ENCODE measurements around the gene SCGB3A1.

The SCGB3A1 gene

GRCh38 chr5:180594311-180595045 lies 3.2 kb upstream of the SCGB3A1 start:
- Mint-ChIP-seq H3K27me3 (peaks cover 30 to 36% of the 10 kb centered on the region in 2 donors), H3K36me3 (no peaks in the 10 kb centered on the region), H3K9me3 (peaks cover 0 to 2% of the 10 kb centered on the region in 2 donors), H3K27ac (no peak overlapping the region), H3K4me3 (no peak overlapping the region), H3K4me1 (peaks cover 0 to 3% of the 10 kb centered on the region in 2 donors)
- ATAC-seq (replicated peaks): no peak
- DNase-seq: no peak

GRCh38 chr5:180593446-180594206 lies 2.3 kb upstream of the SCGB3A1 start:
- no peak for ATAC-seq (replicated peaks)
- Mint-ChIP-seq H3K9me3 (peaks cover 0 to 2% of the 10 kb centered on the region in 2 donors), H3K27me3 (peaks cover 37 to 45% of the 10 kb centered on the region in 2 donors), H3K27ac (no peak overlapping the region), H3K4me3 (no peak overlapping the region), H3K4me1 (peaks cover 0 to 3% of the 10 kb centered on the region in 2 donors), H3K36me3 (no peaks in the 10 kb centered on the region)
- DNase-seq: no peak

GRCh38 chr5:180592176-180592575 lies 877 bp upstream of the SCGB3A1 start:
- Mint-ChIP-seq H3K36me3 (no peaks in the 10 kb centered on the region), H3K4me3 (no peak overlapping the region), H3K27ac (no peak overlapping the region), H3K27me3 (peaks cover 43 to 50% of the 10 kb centered on the region in 2 donors), H3K4me1 (peaks cover 0 to 3% of the 10 kb centered on the region in 2 donors), H3K9me3 (peaks cover 0 to 2% of the 10 kb centered on the region in 2 donors)
- ATAC-seq (replicated peaks) (no peak), DNase-seq (no peak)

- peaks cover 43 to 50% of the 10 kb centered on the region in 2 donors for H3K27me3 Mint-ChIP-seq
Observed at GRCh38 chr5:180590543-180591310, 572 bp downstream of the SCGB3A1 start.

GRCh38 chr5:180589771-180590542 lies 1.3 kb downstream of the SCGB3A1 start:
- Mint-ChIP-seq H3K36me3 (no peaks in the 10 kb centered on the region), H3K27me3 (peaks cover 43 to 50% of the 10 kb centered on the region in 2 donors), H3K4me3 (no peak overlapping the region), H3K27ac (no peak overlapping the region), H3K9me3 (peaks cover 0 to under 1% of the 10 kb centered on the region in 2 donors), H3K4me1 (peaks cover 0 to 3% of the 10 kb centered on the region in 2 donors)
- ATAC-seq (replicated peaks) (no peak), DNase-seq (no peak)

More at GRCh38 chr5:180590543-180591310, 572 bp downstream of the SCGB3A1 start:
- H3K4me1 Mint-ChIP-seq: peaks cover 0 to 3% of the 10 kb centered on the region in 2 donors
- DNase-seq (no peak), ATAC-seq (replicated peaks) (no peak)
- H3K4me3 Mint-ChIP-seq: no peak overlapping the region
- H3K36me3 Mint-ChIP-seq: no peaks in the 10 kb centered on the region
- H3K27ac Mint-ChIP-seq: no peak overlapping the region
- peaks cover 0 to 2% of the 10 kb centered on the region in 2 donors for H3K9me3 Mint-ChIP-seq

- Mint-ChIP-seq H3K27me3 (peaks cover 18 to 28% of the 10 kb centered on the region in 2 donors), H3K4me3 (no peak overlapping the region), H3K4me1 (no peaks in the 10 kb centered on the region), H3K9me3 (peaks cover 4% of the 10 kb centered on the region in 2 donors), H3K27ac (no peak overlapping the region), H3K36me3 (no peaks in the 10 kb centered on the region)
- ATAC-seq (replicated peaks) (no peak), DNase-seq (no peak)
Observed at GRCh38 chr5:180586870-180587269, 4.4 kb downstream of the SCGB3A1 start.

- peaks cover 18 to 27% of the 10 kb centered on the region in 2 donors for H3K27me3 Mint-ChIP-seq
- no peaks in the 10 kb centered on the region for H3K36me3 Mint-ChIP-seq
- ATAC-seq (replicated peaks) (no peak), DNase-seq (no peak)
- no peak overlapping the region for H3K27ac Mint-ChIP-seq
- H3K4me3 Mint-ChIP-seq: no peak overlapping the region
- H3K4me1 Mint-ChIP-seq: no peaks in the 10 kb centered on the region
- peaks cover 4% of the 10 kb centered on the region in 2 donors for H3K9me3 Mint-ChIP-seq
Observed at GRCh38 chr5:180586204-180586603, 5.1 kb downstream of the SCGB3A1 start.

- H3K4me3 Mint-ChIP-seq: no peak overlapping the region
Observed at GRCh38 chr5:180583738-180584137, 7.6 kb downstream of the SCGB3A1 start.

GRCh38 chr5:180580681-180581080 lies 10.6 kb downstream of the SCGB3A1 start:
- Mint-ChIP-seq H3K27me3 (no peaks in the 10 kb centered on the region), H3K36me3 (peaks cover 13 to 23% of the 10 kb centered on the region in 2 donors), H3K9me3 (peaks cover 4% of the 10 kb centered on the region in 2 donors), H3K4me3 (no peak overlapping the region), H3K27ac (no peak overlapping the region), H3K4me1 (no peaks in the 10 kb centered on the region)
- ATAC-seq (replicated peaks): no peak
- no peak for DNase-seq

More at GRCh38 chr5:180583738-180584137, 7.6 kb downstream of the SCGB3A1 start:
- no peak overlapping the region for H3K27ac Mint-ChIP-seq
- peaks cover 4% of the 10 kb centered on the region in 2 donors for H3K9me3 Mint-ChIP-seq
- no peaks in the 10 kb centered on the region for H3K4me1 Mint-ChIP-seq
- H3K36me3 Mint-ChIP-seq: peaks cover 0 to under 1% of the 10 kb centered on the region in 2 donors
- H3K27me3 Mint-ChIP-seq: peaks cover 6 to 7% of the 10 kb centered on the region in 2 donors
- ATAC-seq (replicated peaks) (no peak), DNase-seq (no peak)

GRCh38 chr5:180575571-180575970 lies 15.7 kb downstream of the SCGB3A1 start:
- no peak for DNase-seq
- Mint-ChIP-seq H3K4me1 (no peaks in the 10 kb centered on the region), H3K9me3 (no peaks in the 10 kb centered on the region), H3K27me3 (no peaks in the 10 kb centered on the region), H3K36me3 (peaks cover 30 to 52% of the 10 kb centered on the region in 2 donors), H3K27ac (no peak overlapping the region), H3K4me3 (no peak overlapping the region)
- no peak for ATAC-seq (replicated peaks)

- Mint-ChIP-seq H3K4me1 (peaks cover 0 to 2% of the 10 kb centered on the region in 2 donors), H3K9me3 (no peaks in the 10 kb centered on the region), H3K4me3 (no peak overlapping the region), H3K27ac (no peak overlapping the region), H3K36me3 (peaks cover 32 to 42% of the 10 kb centered on the region in 2 donors), H3K27me3 (no peaks in the 10 kb centered on the region)
- ATAC-seq (replicated peaks) (no peak), DNase-seq (no peak)
Observed at GRCh38 chr5:180568914-180569313, 22.4 kb downstream of the SCGB3A1 start.

- DNase-seq (no peak), ATAC-seq (replicated peaks) (no peak)
- Mint-ChIP-seq H3K27me3 (no peaks in the 10 kb centered on the region), H3K4me3 (no peak overlapping the region), H3K9me3 (no peaks in the 10 kb centered on the region), H3K4me1 (peaks cover 3 to 8% of the 10 kb centered on the region in 2 donors), H3K27ac (no peak overlapping the region), H3K36me3 (peaks cover 43 to 48% of the 10 kb centered on the region in 2 donors)
Observed at GRCh38 chr5:180563994-180564393, 27.3 kb downstream of the SCGB3A1 start.

GRCh38 chr5:180558232-180558631 lies 33.1 kb downstream of the SCGB3A1 start:
- H3K4me1 Mint-ChIP-seq: peaks cover 6 to 7% of the 10 kb centered on the region in 2 donors
- H3K9me3 Mint-ChIP-seq: no peaks in the 10 kb centered on the region
- no peak for ATAC-seq (replicated peaks)
- H3K4me3 Mint-ChIP-seq: no peak overlapping the region
- no peaks in the 10 kb centered on the region for H3K27me3 Mint-ChIP-seq
- no peak for DNase-seq
- H3K36me3 Mint-ChIP-seq: peaks cover 43 to 61% of the 10 kb centered on the region in 2 donors
- H3K27ac Mint-ChIP-seq: no peak overlapping the region
